DOHH2 (cell line): ENCODE data around the gene KIF2C.
"Not testable (repeated sequence)": the region's sequence is repeated elsewhere in the genome, so short reads cannot be mapped to it uniquely, and the experiment has no call there.

Experiments
- H3F3A ChIP-seq: fragments of 200-600 bp; sonication (generic), shearing (Covaris generic); 2 replicates; pipeline ENCODE4 v1.6.0; 2016; ENCODE audit warnings: antibody characterized with exemption, mild to moderate bottlenecking; ENCODE audit not compliant: control insufficient read depth, insufficient read depth
- H3K27ac ChIP-seq: fragments of 200-600 bp; sonication (generic); 2 replicates; pipeline ENCODE4 v1.5.1; 2014; ENCODE audit warnings: low read depth, mild to moderate bottlenecking, low read length, moderate library complexity
- H3K27me3 ChIP-seq: fragments of 200-600 bp; sonication (generic); 2 replicates; pipeline ENCODE4 v1.6.1; 2014; ENCODE audit warnings: mild to moderate bottlenecking, low read length, mixed read lengths; ENCODE audit not compliant: control insufficient read depth
- H3K36me3 ChIP-seq: fragments of 200-600 bp; sonication (generic); 2 replicates; pipeline ENCODE4 v1.6.1; 2014; ENCODE audit warnings: mild to moderate bottlenecking, low read length, moderate library complexity, mixed read lengths; ENCODE audit not compliant: control insufficient read depth
- H3K4me1 ChIP-seq: fragments of 200-600 bp; sonication (generic); 2 replicates; pipeline ENCODE4 v1.6.1; 2014; ENCODE audit warnings: mild to moderate bottlenecking, low read length, mixed read lengths; ENCODE audit not compliant: control insufficient read depth
- H3K4me2 ChIP-seq: fragments of 200-600 bp; sonication (generic); 2 replicates; pipeline ENCODE4 v1.6.0; 2014; ENCODE audit warnings: mild to moderate bottlenecking, low read length, moderate library complexity
- H3K4me3 ChIP-seq: fragments of 200-600 bp; sonication (generic); 2 replicates; pipeline ENCODE4 v1.5.1; 2014; ENCODE audit warnings: mild to moderate bottlenecking, low read length, mixed read lengths
- H3K79me2 ChIP-seq: fragments of 200-600 bp; sonication (generic); 2 replicates; pipeline ENCODE4 v1.6.1; 2014; ENCODE audit warnings: mild to moderate bottlenecking, low read length, mixed read lengths; ENCODE audit not compliant: control insufficient read depth
- H3K9me2 ChIP-seq: fragments of 200-600 bp; sonication (generic); replicated peaks from 2 replicates; pipeline ENCODE4 v1.6.1; 2014; ENCODE audit warnings: mild to moderate bottlenecking, low read length, mixed read lengths; ENCODE audit not compliant: control insufficient read depth
- H3K9me3 ChIP-seq: fragments of 200-600 bp; sonication (generic); 2 replicates; pipeline ENCODE4 v1.6.1; 2014; ENCODE audit warnings: antibody characterized with exemption, low read length, mixed read lengths; ENCODE audit not compliant: control insufficient read depth, insufficient read depth
- H4K20me1 ChIP-seq: fragments of 200-600 bp; sonication (generic); 2 replicates; pipeline ENCODE4 v1.6.0; 2014; ENCODE audit warnings: low read depth, mild to moderate bottlenecking, antibody characterized with exemption, low read length, moderate library complexity; ENCODE audit not compliant: control insufficient read depth, insufficient read depth
- EZH2phosphoT487 ChIP-seq: fragments of 200-600 bp; sonication (generic); IDR thresholded peaks from 2 replicates; pipeline ENCODE4 v1.6.1; 2017; ENCODE audit warnings: borderline replicate concordance, mild to moderate bottlenecking, antibody characterized with exemption, low read length, moderate library complexity, mixed read lengths
- TF ChIP-seq, protein P1 (sequence below): fragments of 200-600 bp; sonication (generic); IDR thresholded peaks from one replicate; pipeline ENCODE4 v1.5.1; 2014; ENCODE audit warnings: antibody characterized with exemption, mild to moderate bottlenecking, low read depth, low read length; ENCODE audit not compliant: poor library complexity, severe bottlenecking

KIF2C gene

DNA sequence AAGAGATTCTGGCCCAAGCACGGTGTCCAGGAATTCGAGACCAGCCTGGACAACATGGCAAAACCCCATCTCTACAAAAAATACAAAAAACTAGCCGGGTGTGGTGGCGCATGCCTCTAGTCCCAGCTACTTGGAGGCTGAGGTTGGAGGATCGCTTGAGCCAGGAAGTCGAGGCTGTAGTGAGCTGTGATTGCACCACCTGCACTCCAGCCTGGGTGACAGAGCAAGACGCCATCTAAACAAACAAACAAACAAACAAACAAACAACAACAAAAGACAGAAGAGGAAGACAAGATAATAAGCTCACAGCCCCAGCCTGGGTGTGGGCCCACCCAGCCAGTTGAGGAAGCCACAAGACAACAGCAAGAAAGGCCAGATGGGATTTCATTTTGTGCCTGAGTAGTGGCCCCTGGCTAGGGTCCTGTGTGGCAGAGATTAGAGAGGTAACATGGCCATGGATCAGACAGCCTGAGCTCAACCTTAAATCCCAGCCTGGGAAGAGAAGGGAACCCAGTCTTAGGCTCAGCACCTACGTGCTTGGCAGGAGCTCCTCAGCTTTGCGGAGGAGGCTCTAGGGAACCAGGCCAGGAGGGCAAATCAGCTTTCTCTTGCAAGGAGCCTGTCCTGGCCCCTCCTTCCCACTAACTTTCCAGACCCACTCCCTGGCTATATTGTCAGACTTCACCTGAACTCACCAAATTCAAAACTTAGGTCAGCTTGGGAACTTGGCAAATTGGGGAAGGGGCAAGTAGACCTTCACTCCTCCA, 53.3 kb downstream of the KIF2C start:
- Histone ChIP-seq H3K4me2 (no peak overlapping the region), H4K20me1 (no peaks in the 10 kb centered on the region), H3K27ac (no peak overlapping the region)

GRCh38 chr1:44797886-44798285, 58.2 kb downstream of the KIF2C start:
- H3K27ac ChIP-seq: not testable (repeated sequence)
- H3K4me1 ChIP-seq: peaks cover 30% of the 10 kb centered on the region
- peaks cover 19% of the 10 kb centered on the region for H3K79me2 ChIP-seq

More for the DNA sequence above, 53.3 kb downstream of the KIF2C start:
- Histone ChIP-seq H3K9me2 (no peaks in the 10 kb centered on the region), H3K79me2 (no peaks in the 10 kb centered on the region), H3K27me3 (no peaks in the 10 kb centered on the region), H3F3A (peaks cover 4% of the 10 kb centered on the region; the same call in 1 of the 2 replicates), H3K9me3 (no peaks in the 10 kb centered on the region), H3K4me3 (no peak overlapping the region), H3K4me1 (no peaks in the 10 kb centered on the region), H3K36me3 (no peaks in the 10 kb centered on the region)
- TF ChIP-seq, protein P1, sequence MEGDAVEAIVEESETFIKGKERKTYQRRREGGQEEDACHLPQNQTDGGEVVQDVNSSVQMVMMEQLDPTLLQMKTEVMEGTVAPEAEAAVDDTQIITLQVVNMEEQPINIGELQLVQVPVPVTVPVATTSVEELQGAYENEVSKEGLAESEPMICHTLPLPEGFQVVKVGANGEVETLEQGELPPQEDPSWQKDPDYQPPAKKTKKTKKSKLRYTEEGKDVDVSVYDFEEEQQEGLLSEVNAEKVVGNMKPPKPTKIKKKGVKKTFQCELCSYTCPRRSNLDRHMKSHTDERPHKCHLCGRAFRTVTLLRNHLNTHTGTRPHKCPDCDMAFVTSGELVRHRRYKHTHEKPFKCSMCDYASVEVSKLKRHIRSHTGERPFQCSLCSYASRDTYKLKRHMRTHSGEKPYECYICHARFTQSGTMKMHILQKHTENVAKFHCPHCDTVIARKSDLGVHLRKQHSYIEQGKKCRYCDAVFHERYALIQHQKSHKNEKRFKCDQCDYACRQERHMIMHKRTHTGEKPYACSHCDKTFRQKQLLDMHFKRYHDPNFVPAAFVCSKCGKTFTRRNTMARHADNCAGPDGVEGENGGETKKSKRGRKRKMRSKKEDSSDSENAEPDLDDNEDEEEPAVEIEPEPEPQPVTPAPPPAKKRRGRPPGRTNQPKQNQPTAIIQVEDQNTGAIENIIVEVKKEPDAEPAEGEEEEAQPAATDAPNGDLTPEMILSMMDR: no peak
- TF ChIP-seq EZH2phosphoT487: no peak

DNA sequence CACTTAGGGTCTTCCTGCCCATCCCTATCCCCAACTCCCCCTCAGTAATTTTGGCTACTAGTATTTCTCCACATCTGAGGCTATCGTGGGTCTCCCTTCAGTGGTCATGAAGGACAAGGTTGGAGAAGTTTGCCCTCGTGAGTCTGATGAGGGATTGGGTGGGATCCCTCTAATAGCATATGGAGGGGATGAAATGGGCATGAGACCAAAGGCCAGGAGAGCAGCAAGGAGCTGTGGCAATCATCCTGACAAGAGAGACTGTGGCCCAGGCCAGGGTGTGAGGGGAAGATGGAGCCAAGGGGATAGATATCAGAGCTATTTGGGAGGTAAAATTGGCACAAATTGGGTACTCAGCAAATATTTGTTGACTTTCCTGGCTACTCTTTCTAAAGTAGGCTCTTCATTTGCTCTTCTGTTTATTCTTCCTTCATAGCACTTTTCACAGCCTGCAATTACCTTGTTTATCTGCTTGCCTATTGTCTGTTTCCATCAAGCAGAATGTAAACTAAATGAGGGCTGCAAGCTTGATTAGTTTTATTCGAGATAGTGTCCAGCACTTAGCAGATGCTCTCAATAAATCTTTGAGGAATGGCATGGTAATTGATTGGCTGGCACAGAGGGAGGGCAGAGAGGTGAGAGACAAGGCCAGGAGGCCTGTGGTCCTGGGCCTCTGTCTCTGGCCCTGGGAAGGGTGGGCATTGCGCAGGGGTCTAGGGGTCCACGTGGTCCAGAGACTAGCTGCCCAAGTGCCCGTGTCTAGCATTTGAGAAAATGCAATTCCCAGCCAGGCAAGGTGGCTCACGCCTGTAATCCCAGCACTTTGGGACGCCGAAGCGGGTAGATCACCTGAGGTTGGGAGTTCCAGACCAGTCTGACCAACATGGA, 59.1 kb downstream of the KIF2C start:
- no peak overlapping the region for H3K27ac ChIP-seq
- peaks cover 19% of the 10 kb centered on the region for H3K79me2 ChIP-seq
- TF ChIP-seq, protein P1: no peak
- no peak for TF ChIP-seq EZH2phosphoT487
- no peak overlapping the region for H3K4me2 ChIP-seq
- H3K4me1 ChIP-seq: peaks cover 30% of the 10 kb centered on the region
- no peaks in the 10 kb centered on the region for H3F3A ChIP-seq
- H4K20me1 ChIP-seq: no peaks in the 10 kb centered on the region
- no peaks in the 10 kb centered on the region for H3K9me3 ChIP-seq
- H3K9me2 ChIP-seq: no peaks in the 10 kb centered on the region
- no peaks in the 10 kb centered on the region for H3K27me3 ChIP-seq
- H3K4me3 ChIP-seq: no peak overlapping the region
- H3K36me3 ChIP-seq: peaks cover 21% of the 10 kb centered on the region

More at GRCh38 chr1:44797886-44798285, 58.2 kb downstream of the KIF2C start:
- H3K9me2 ChIP-seq, H3K9me3 ChIP-seq, H3K4me2 ChIP-seq, H3K4me3 ChIP-seq, H4K20me1 ChIP-seq, H3K27me3 ChIP-seq, H3F3A ChIP-seq: not testable (repeated sequence)
- peaks cover 13% of the 10 kb centered on the region for H3K36me3 ChIP-seq
